Muscle of leg (tissue), 11 donors: ENCODE results near the gene SUN2. TPM values are rescaled to one million over a fixed set of nuclear protein-coding genes. Genes with fewer than 3 reads are reported as not detected.

Experiments used
- DNase-seq: peaks from one replicate; pipeline ENCODE4 v3.0.0; 2013
- H3K27ac ChIP-seq: one replicate; pipeline ENCODE4 v1.5.1; 2013; ENCODE audit warnings: mild to moderate bottlenecking, low read length, control low read depth
- H3K27me3 ChIP-seq: one replicate; pipeline ENCODE4 v1.6.1; 2013; ENCODE audit warnings: low read length; ENCODE audit not compliant: control insufficient read depth, insufficient read depth
- H3K36me3 ChIP-seq: one replicate; pipeline ENCODE4 v1.6.1; 2013; ENCODE audit warnings: low read length; ENCODE audit not compliant: control insufficient read depth, insufficient read depth
- H3K4me1 ChIP-seq: one replicate; pipeline ENCODE4 v1.6.1; 2013; ENCODE audit warnings: low read length; ENCODE audit not compliant: control insufficient read depth, insufficient read depth
- H3K4me3 ChIP-seq: one replicate; pipeline ENCODE4 v1.5.1; 2013; ENCODE audit warnings: low read length, control low read depth
- H3K9me3 ChIP-seq: replicated peaks from 2 replicates; pipeline ENCODE4 v1.6.1; 2013; ENCODE audit warnings: low read depth, low read length; ENCODE audit not compliant: control insufficient read depth
- WGBS: methylation state at CpG from one replicate; pipeline ENCODE4 v1.1.5; 2013; ENCODE audit warnings: missing lambda C conversion rate; ENCODE audit not compliant: insufficient coverage; 5-methylcytosine and 5-hydroxymethylcytosine counted together
- polyA plus RNA-seq, 8 donors: library from polyadenylated mRNA; unstranded; fragments of 120-200 nt; gene quantifications; one replicate each; pipeline versions ENCODE4 v1.2.1 to v1.2.3, GENCODE V29; 2013; ENCODE audit warnings: inconsistent platforms in 1 of 8, low replicate concordance in 1 of 8; ENCODE audit not compliant: insufficient read length in 8 of 8, insufficient read depth in 1 of 8
- total RNA-seq: library from RNA; stranded (reverse); fragments of 120-200 nt; gene quantifications from one replicate; pipeline ENCODE4 v1.2.4, GENCODE V29; 2013

SUN2 gene
- total and polyA plus RNA-seq, 9 donors: 37.6 to 63.8 (median 56.1) TPM

DNA sequence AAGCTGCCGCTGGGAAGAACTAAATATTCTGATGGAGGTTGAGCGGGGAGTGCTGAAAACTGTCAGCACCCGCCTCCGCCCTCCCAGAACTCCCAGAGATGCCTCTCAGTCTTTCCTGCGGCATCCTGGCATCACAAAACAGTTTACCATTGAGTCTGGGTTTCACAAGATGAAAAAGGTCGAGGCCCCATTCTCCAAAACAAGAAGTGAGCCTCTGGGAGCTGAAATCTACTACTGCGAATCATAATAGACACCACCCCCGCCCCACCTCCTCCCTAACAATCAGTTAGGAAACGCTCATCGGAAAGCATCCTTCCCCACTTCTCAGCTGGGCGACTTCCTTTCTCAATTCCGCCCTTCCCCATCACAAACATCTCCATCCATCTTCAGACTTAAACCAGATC, 1.0 kb downstream of the SUN2 start:
- H3K4me3 ChIP-seq: peak overlapping the region; percentile 65
- peak; percentile 66 for DNase-seq
- no peaks in the 10 kb centered on the region for H3K9me3 ChIP-seq
- WGBS: 11% methylated on average over 8 of the region's 12 CpGs
- peak overlapping the region; percentile 90 for H3K27ac ChIP-seq
- no peaks in the 10 kb centered on the region for H3K27me3 ChIP-seq
- H3K36me3 ChIP-seq: peaks cover 34% of the 10 kb centered on the region
- peaks cover 69% of the 10 kb centered on the region for H3K4me1 ChIP-seq

DNA sequence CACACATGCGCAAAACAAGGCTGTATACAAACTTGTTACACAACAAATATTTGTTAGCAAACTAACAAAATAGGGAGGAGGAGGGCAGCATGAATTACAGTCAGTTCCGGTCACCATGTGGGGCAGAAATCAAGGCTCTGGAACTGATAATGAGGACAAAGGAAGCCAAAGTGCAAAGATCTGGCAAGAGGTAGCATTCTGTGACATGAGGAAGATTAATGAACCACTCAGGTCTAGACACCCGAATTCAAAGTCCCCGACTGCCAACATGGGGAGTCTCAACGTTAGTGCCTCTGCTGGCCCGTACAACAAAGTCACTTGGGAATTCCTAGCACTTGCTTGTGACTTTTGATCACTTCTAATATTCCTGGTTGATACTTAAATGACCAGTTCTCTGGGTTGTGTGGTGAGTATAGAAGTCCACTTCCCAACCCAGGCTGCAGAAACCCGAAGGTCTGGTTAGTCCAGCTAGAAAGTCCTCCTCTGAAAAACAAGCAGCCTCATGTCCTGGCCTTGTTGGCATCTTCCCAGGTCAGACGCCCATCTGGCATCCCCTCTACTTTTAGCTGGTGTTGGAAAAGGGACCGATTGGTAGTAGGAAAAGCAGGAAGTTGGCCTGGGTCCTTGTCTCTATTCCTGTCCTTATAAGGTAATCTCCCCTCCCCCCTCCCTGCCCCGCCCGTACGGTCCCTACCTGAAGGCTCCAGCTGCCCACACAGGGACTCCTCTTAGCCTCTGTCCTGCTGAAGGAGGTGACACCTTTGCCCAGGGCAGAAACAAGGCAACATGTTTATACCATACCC, 1.6 kb downstream of the SUN2 start:
- peak overlapping the region; percentile 65 for H3K4me3 ChIP-seq
- peaks cover 69% of the 10 kb centered on the region for H3K4me1 ChIP-seq
- DNase-seq: peak; percentile 66
- peak overlapping the region; percentile 90 for H3K27ac ChIP-seq
- 46% methylated on average over 3 of the region's 12 CpGs for WGBS
- no peaks in the 10 kb centered on the region for H3K9me3 ChIP-seq
- no peaks in the 10 kb centered on the region for H3K27me3 ChIP-seq
- peaks cover 40% of the 10 kb centered on the region for H3K36me3 ChIP-seq

DNA sequence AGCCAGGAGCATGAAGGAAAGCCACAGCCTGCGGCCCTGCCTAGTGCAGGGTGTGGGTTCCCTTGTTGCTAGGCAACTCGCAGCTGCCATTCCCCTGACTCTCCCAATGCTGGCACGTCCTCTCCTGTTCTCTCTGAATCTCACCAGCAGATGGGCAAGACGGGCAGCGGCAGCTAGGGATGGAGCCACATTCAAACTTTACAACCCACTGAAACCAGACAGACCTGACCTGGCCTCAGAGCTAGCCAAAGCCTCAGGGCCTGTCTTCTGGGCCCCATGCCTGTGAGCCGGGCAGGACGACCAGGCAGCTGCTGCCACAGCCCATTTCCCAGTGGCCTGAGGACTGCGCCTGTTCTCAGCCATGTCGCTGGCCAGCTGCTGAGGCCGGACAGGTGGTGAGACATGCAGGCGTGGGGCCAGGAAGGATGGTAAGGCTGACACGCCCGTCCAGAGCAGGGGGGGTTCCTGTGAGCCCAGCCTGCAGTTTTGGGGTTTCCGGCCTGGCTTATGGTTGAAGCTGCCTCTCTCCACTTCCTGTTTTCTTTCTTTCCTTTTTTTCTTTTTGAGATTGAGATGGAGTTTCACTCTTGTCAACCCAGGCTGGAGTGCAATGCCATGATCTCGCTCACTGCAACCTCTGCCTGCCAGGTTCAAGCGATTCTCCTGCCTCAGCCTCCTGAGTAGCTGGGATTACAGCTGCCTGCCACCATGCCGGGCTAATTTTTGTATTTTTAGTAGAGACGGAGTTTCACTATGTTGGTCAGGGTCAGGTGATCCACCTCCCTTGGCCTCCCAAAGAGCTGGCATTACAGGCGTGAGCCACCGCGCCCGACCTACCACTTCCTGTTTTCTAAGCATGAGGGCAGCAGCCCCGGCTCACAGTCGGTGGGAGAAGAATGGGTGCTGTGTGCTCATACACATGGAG, 4.1 kb downstream of the SUN2 start:
- 73% methylated on average over 16 of the region's 24 CpGs for WGBS
- Histone ChIP-seq H3K9me3 (no peaks in the 10 kb centered on the region), H3K4me1 (peaks cover 55% of the 10 kb centered on the region), H3K4me3 (no peak overlapping the region), H3K36me3 (peaks cover 62% of the 10 kb centered on the region), H3K27me3 (no peaks in the 10 kb centered on the region), H3K27ac (peak overlapping the region; percentile 87)
- peak; percentile 86 for DNase-seq

DNA sequence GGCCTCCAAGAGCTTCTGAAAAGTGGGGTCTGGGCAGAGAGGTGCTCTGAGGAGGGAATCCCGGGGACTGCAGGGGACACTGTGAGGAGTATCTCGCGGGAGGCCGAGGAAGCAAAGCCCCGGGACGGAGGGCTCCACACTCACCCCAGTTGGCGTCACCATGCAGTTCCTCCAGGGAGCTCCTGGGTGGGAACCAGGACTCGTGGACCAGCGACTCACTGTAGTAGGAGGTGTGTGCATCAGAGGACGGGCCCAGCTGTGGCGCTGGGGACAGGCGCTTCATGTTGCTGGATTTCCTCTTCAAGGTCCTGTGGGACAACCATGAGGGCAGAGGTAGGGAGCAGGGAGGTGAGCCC, 4.8 kb downstream of the SUN2 start:
- H3K36me3 ChIP-seq: peaks cover 66% of the 10 kb centered on the region
- no peaks in the 10 kb centered on the region for H3K9me3 ChIP-seq
- H3K27me3 ChIP-seq: no peaks in the 10 kb centered on the region
- DNase-seq: no peak
- peak overlapping the region; percentile 87 for H3K27ac ChIP-seq
- peaks cover 49% of the 10 kb centered on the region for H3K4me1 ChIP-seq
- no peak overlapping the region for H3K4me3 ChIP-seq
- WGBS: 90% methylated on average over 6 of the region's 12 CpGs

DNA sequence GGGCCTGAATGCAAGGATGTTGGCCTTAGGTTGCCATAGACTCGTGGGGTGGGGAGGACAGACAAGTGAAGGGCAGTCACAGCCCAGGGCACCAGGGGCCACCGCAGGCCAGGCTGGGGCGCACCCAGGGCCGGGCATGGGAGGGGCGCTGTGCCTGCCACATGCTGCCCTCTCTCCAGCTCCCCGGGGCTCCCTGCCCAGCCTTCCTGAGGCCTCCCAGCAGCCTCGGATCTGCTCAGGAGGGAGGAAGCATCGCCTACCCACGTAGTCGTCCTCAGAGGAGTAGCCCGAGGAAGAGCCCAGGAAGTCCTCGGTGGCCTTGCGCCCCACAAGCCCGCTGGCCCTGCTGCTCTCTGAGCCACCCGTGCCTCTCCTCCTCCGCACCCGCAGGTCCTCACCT, 5.2 kb downstream of the SUN2 start:
- no peak for DNase-seq
- 93% methylated on average over 17 of the region's 17 CpGs for WGBS
- Histone ChIP-seq H3K4me3 (no peak overlapping the region), H3K27ac (peak overlapping the region; percentile 87), H3K4me1 (peaks cover 51% of the 10 kb centered on the region), H3K36me3 (peaks cover 70% of the 10 kb centered on the region), H3K9me3 (no peaks in the 10 kb centered on the region), H3K27me3 (no peaks in the 10 kb centered on the region)

DNA sequence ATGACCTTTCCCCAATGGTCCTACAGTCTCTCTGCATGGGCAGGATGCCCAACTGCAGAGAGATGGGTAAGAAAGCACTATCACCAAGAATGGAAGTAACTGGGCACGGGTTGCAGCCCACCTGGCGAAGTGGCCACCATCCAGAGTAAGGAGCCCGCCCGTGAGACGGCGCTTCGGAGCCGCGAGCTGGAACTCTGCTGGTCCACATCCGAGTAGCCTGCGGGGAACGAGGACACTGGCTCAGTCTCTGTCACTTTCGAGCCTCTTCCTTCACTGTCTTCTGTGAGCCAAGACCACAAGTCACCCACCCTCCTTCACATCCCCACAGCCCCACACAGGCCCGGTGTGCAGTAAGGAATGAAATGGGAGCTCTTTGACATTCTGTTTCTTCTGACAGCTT, 5.7 kb downstream of the SUN2 start:
- 94% methylated on average over 12 of the region's 14 CpGs for WGBS
- H3K27ac ChIP-seq: no peak overlapping the region
- H3K36me3 ChIP-seq: peaks cover 76% of the 10 kb centered on the region
- DNase-seq: no peak
- no peaks in the 10 kb centered on the region for H3K27me3 ChIP-seq
- no peaks in the 10 kb centered on the region for H3K9me3 ChIP-seq
- H3K4me3 ChIP-seq: no peak overlapping the region
- H3K4me1 ChIP-seq: peaks cover 53% of the 10 kb centered on the region

DNA sequence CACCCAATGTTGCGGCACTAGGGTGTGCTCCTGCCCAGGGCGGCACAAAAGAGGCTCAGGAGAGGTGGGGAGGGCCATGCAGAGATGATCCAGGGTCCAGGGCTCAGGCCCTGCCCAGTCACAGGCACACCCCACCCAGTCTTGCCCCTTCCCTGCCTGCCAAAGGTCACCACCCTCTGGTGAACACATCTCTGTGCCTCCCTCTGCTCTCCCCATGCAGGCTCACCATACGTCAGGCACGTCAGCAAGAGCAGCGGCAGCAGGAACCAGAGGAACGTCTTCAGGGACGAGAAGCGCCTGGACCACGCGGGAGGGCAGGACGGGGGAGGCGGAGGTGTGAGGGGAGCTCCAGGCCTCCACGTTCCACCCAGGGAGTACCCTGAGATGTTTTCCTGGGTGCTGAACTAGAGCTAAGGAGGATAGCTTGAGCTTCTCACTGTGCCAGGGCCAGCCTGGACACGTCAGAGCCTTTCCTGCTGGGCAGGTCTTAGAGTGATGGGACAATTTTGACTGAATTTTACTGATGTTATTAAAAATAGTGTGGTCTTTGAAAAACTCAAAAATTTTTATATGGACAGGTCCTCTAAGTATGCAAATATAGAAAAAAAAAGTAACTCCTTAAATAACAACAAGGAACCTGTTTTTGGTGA, 7.2 kb downstream of the SUN2 start:
- no peak for DNase-seq
- Histone ChIP-seq H3K27ac (no peak overlapping the region), H3K36me3 (peaks cover 85% of the 10 kb centered on the region), H3K4me3 (no peak overlapping the region), H3K9me3 (no peaks in the 10 kb centered on the region), H3K27me3 (no peaks in the 10 kb centered on the region), H3K4me1 (peaks cover 43% of the 10 kb centered on the region)
- WGBS: 77% methylated on average over 9 of the region's 14 CpGs

DNA sequence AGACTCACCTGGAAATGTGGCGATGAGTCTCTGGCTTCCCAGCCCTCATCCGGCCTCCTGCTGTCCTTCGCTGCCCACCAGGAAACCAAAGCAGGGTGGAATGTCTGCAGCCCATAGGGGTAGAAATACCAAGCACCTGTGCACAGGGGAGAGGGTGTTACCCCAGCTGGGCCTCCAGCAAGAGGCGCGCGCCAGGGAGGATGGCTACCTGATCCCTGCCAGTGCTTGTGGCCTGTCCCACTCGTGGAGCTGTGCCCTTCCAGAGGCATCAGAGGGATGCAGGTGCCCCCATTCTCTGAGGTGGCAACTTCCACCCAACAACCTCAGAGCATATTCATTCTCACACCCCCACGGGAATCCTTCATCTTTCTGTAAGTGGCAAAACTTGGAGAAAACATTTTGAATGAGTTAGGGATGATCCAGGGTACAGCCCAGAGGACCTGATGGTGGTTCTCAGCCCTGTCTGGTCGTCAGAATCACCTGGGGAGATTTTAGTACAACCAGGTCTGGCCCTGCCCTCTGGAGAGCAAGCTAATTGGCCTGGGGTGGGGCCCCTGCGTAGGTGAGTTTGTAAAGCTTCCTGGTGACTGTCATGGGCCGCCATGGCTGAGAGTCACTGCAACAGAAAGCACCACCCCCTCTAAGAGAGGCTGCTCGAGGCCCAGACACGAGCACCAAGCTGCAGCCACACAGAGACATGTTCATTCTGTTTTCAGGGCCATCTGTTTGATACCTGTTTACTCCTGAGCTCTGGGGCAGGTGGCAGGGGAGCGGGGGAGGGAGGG, 9.9 kb downstream of the SUN2 start:
- Histone ChIP-seq H3K27me3 (no peaks in the 10 kb centered on the region), H3K9me3 (no peaks in the 10 kb centered on the region), H3K4me1 (peaks cover 22% of the 10 kb centered on the region), H3K4me3 (no peak overlapping the region), H3K27ac (no peak overlapping the region), H3K36me3 (peaks cover 89% of the 10 kb centered on the region)
- 93% methylated on average over 10 of the region's 14 CpGs for WGBS
- DNase-seq: no peak

DNA sequence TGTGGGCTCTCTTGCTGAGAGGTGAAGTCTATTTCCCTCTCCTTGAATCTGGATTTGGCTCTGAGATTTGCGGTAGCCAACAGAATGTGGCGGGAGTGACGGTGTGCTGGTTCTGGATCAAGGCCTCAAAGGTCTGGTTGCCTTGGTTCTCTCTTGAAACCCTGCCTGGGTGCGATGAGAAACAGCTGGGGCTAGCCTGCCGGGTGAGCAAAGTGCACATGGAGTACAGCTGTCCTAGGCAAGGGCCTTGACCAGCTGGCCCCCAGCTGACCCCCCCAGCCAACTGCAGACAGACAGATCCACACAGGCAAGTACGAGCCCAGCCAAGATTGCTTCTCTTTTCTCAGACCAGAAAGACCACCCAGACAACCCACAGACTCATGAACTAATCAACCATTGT, 10.8 kb downstream of the SUN2 start:
- Histone ChIP-seq H3K27me3 (no peaks in the 10 kb centered on the region), H3K4me3 (no peak overlapping the region), H3K4me1 (peaks cover 13% of the 10 kb centered on the region), H3K27ac (no peak overlapping the region), H3K9me3 (no peaks in the 10 kb centered on the region), H3K36me3 (peaks cover 89% of the 10 kb centered on the region)
- 85% methylated on average over 4 of the region's 6 CpGs for WGBS
- DNase-seq: peak; percentile 39
